WTC11 (cell line): ENCODE results near the gene PLBD2.

ENCODE experiments used
- ELF4 ChIP-seq: sonication (generic); formaldehyde crosslinking; IDR thresholded peaks from 2 replicates; pipeline ENCODE4 v1.8.1; 2022; ENCODE audit warnings: low read depth, mild to moderate bottlenecking, moderate library complexity, missing genetic modification reagents
- ZNF423 ChIP-seq: fragments of 250-450 bp; sonication (Bioruptor Pico); IDR thresholded peaks from 2 replicates; pipeline ENCODE4 v2.1.2; 2022; ENCODE audit warnings: mild to moderate bottlenecking, moderate library complexity
- TF ChIP-seq, protein P1 (sequence below): fragments of 200-600 bp; IDR thresholded peaks from 2 replicates; pipeline ENCODE4 v1.8.0; 2022; ENCODE audit warnings: antibody characterized with exemption

DNA sequence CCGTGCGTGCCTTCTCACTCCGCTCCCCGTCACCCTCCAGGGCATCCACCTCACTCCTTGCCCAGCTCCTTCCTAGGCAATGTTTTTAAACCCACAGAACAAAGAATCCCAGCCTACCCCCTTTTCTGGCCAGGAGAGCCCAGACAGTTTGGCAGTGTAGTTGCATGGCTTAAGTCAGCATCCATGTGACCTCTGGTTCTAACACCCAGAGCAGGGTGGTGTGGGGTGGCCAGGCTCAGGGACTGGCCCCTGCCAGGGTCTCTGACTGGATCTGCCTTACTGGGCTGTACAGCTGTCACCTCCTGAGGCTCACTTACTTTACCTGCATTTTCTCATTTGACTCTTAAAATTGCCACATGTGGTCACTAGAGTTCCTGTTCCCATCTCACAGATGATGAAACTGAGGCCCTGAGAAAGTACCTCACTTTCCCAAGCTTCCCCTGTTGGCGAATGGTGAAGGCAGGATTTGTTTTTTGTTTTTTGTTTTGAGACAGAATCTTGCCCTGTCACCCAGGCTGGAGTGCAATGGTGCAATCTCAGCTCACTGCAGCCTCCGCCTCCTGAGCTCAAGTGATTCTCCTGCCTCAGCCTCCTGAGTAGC lies 27.0 kb downstream of the PLBD2 start:
- TF ChIP-seq ZNF423 (CRISPR knock-in tag) (no peak), ELF4 (CRISPR knock-in tag) (no peak)
- TF ChIP-seq, protein P1, sequence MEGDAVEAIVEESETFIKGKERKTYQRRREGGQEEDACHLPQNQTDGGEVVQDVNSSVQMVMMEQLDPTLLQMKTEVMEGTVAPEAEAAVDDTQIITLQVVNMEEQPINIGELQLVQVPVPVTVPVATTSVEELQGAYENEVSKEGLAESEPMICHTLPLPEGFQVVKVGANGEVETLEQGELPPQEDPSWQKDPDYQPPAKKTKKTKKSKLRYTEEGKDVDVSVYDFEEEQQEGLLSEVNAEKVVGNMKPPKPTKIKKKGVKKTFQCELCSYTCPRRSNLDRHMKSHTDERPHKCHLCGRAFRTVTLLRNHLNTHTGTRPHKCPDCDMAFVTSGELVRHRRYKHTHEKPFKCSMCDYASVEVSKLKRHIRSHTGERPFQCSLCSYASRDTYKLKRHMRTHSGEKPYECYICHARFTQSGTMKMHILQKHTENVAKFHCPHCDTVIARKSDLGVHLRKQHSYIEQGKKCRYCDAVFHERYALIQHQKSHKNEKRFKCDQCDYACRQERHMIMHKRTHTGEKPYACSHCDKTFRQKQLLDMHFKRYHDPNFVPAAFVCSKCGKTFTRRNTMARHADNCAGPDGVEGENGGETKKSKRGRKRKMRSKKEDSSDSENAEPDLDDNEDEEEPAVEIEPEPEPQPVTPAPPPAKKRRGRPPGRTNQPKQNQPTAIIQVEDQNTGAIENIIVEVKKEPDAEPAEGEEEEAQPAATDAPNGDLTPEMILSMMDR = no peak
